GM12891 (cell line): ENCODE results near the gene SMC5.

Experiments used
- PAX5 ChIP-seq: IDR thresholded peaks from 2 replicates; pipeline ENCODE4 v1.6.1; 2011; ENCODE audit warnings: low read length, moderate library complexity, mild to moderate bottlenecking; ENCODE audit not compliant: insufficient read depth, severe bottlenecking
- POLR2A ChIP-seq: IDR thresholded peaks from 2 replicates; pipeline ENCODE4 v1.6.1; 2011; ENCODE audit warnings: low read depth, low read length, control low read depth
- POLR2AphosphoS5 ChIP-seq: IDR thresholded peaks from 2 replicates; pipeline ENCODE4 v1.6.1; 2011; ENCODE audit warnings: low read depth, low read length, control low read depth
- SPI1 ChIP-seq: IDR thresholded peaks from 2 replicates; pipeline ENCODE4 v1.6.1; 2011; ENCODE audit warnings: low read depth, low read length, control low read depth
- TAF1 ChIP-seq: IDR thresholded peaks from 2 replicates; pipeline ENCODE4 v1.6.1; 2011; ENCODE audit warnings: low read depth, low read length, control low read depth

- TF ChIP-seq POLR2AphosphoS5 = no peak
- no peak for TF ChIP-seq POLR2A
- no peak for TF ChIP-seq TAF1
- TF ChIP-seq PAX5 = peak; percentile 91
- 0 out of 2 replicates have a peak, but pooled peaks have one; percentile 14 for TF ChIP-seq SPI1
These were observed 1.8 kb downstream of the SMC5 start for GRCh38 chr9:70260606-70261005.
